ENCODE results near the gene MACROD2. TPM values are rescaled to one million over a fixed set of nuclear protein-coding genes. Genes with fewer than 3 reads are reported as not detected.
A peak's percentile ranks its signal among the peaks of the same experiment; 100 is the strongest.

MACROD2 gene
- total RNA-seq (10 to 100 TPM; 21.1 to 67.1 TPM), polyA plus RNA-seq (10 to 100 TPM; 13.0 to 20.4 TPM)
- long read RNA-seq, donor 1, partial matches to known transcripts: 0 of 1 reads
- long read RNA-seq, donor 1, other reads (novel, unspliced or antisense): 0 of 1 reads
- long read RNA-seq, donor 2: 0 reads
- long read RNA-seq, donor 3, full-length matches to known transcripts: 2 of 2 reads
- long read RNA-seq, donor 3, partial matches to known transcripts: 0 of 2 reads
- long read RNA-seq, donor 3, other reads (novel, unspliced or antisense): 0 of 2 reads
- long read RNA-seq, donor 4: 0 reads
- long read RNA-seq, donor 5, full-length matches to known transcripts: 3 of 3 reads
- long read RNA-seq, donor 5, partial matches to known transcripts: 0 of 3 reads
- long read RNA-seq, donor 5, other reads (novel, unspliced or antisense): 0 of 3 reads

DNA sequence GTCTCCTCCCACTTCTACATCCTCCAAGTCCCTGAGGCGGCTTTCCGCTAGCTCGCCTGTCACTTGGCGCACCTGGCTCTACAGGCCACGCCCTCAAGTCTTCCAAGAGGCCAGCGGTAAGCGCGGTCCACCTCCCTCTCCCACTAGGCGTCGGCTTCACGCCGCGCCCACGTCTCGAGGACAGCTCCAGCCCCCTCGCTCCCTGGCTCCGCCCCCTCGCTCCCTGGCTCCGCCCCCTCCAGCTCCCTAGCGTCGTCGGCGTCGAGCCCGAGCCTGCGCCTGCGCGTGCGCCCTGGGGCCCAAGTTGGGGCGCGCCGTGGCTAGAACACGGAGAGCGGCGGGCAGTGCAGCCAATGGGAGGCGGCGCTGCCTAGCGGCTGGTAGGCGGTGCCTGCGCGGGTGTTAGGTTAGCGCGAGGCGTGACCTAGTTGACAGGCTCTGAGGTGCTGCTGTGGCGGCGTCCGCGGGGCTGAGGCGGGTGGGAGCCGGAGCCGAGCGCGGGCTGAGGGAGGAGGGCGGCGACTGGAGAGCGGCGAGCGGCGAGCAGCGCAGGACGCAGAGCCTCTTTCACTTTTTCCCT is at the start of gene MACROD2:
TSS of gene MACROD2 (plus strand) at position 431 of the 580 bp plus-strand sequence.
- peak; percentile 98 for ATAC-seq (ENCODE audit: insufficient read depth, low FRiP score)
- DNase-seq: peak; percentile 78 to 88 (median 88)
- TF ChIP-seq, protein P1, sequence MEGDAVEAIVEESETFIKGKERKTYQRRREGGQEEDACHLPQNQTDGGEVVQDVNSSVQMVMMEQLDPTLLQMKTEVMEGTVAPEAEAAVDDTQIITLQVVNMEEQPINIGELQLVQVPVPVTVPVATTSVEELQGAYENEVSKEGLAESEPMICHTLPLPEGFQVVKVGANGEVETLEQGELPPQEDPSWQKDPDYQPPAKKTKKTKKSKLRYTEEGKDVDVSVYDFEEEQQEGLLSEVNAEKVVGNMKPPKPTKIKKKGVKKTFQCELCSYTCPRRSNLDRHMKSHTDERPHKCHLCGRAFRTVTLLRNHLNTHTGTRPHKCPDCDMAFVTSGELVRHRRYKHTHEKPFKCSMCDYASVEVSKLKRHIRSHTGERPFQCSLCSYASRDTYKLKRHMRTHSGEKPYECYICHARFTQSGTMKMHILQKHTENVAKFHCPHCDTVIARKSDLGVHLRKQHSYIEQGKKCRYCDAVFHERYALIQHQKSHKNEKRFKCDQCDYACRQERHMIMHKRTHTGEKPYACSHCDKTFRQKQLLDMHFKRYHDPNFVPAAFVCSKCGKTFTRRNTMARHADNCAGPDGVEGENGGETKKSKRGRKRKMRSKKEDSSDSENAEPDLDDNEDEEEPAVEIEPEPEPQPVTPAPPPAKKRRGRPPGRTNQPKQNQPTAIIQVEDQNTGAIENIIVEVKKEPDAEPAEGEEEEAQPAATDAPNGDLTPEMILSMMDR (IDR thresholded peaks at IDR 0.05; ENCODE audit: control extremely low read depth, extremely low read depth): no peak
- peaks cover 0 to 16% (median 2%) of the 10 kb centered on the region in 4 donors for H3K9me3 ChIP-seq (ENCODE audit: control insufficient read depth in 4 of 4, insufficient read depth in 3 of 4, low read length in 3 of 4)
- H3K27ac ChIP-seq (ENCODE audit: low read depth in 1 of 2, low read length in 1 of 2): peak within 1 kb of the TSS in 1 of 2 donors; percentile 55
- H3K4me3 ChIP-seq: peak within 1 kb of the TSS; percentile 89
- peaks cover 0 to 1% (median 0%) of the 10 kb centered on the region in 5 donors for H3K4me1 ChIP-seq (ENCODE audit: control insufficient read depth in 5 of 5, insufficient read depth in 5 of 5, low read length in 5 of 5)
- H3K36me3 ChIP-seq (ENCODE audit: control insufficient read depth in 4 of 4, insufficient read depth in 4 of 4, low read length in 4 of 4): no peaks in the 10 kb centered on the region
- no peak within 1 kb of the TSS for H3K9ac ChIP-seq (ENCODE audit: insufficient read depth in 1 of 2, low read length in 2 of 2)
- WGBS, 2 donors: 2 to 4% methylated on average over 61 of the region's 61 CpGs
- peaks cover 0 to 14% (median 8%) of the 10 kb centered on the region in 3 donors for H3K27me3 ChIP-seq (ENCODE audit: control insufficient read depth in 3 of 3, insufficient read depth in 3 of 3, low read length in 2 of 3)

DNA sequence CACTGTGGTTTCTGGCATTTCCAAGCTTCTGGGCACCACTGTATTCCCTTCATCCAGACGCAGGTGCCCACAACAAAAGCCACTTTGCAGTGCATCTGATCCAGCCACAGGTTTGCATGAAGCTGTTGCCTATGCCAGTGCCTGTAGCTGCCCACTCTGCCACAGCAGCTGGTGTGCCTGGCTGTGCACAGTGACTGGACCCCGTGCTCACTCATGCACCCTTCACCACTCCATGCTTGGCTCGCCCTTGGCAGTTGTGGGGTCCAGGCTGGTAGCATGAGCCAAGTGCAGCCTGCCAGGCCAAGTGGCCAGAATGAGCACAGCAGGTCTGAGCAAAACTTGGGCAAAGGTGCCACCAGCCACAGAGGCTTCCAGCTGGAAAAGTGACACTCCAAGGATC is 47.6 kb upstream of the MACROD2 start:
- ATAC-seq (ENCODE audit: insufficient read depth, low FRiP score): no peak
- 86 to 87% methylated on average over 3 of the region's 3 CpGs for WGBS, 2 donors
- no peak for DNase-seq
- H3K27ac ChIP-seq (ENCODE audit: low read depth in 1 of 2, low read length in 1 of 2): no peak overlapping the region
- H3K9me3 ChIP-seq (ENCODE audit: control insufficient read depth in 4 of 4, insufficient read depth in 3 of 4, low read length in 3 of 4): peaks cover 0 to 8% (median 0%) of the 10 kb centered on the region in 4 donors
- no peaks in the 10 kb centered on the region for H3K36me3 ChIP-seq (ENCODE audit: control insufficient read depth in 4 of 4, insufficient read depth in 4 of 4, low read length in 4 of 4)
- no peak overlapping the region for H3K9ac ChIP-seq (ENCODE audit: insufficient read depth in 1 of 2, low read length in 2 of 2)
- no peaks in the 10 kb centered on the region for H3K27me3 ChIP-seq (ENCODE audit: control insufficient read depth in 3 of 3, insufficient read depth in 3 of 3, low read length in 2 of 3)
- no peaks in the 10 kb centered on the region for H3K4me1 ChIP-seq (ENCODE audit: control insufficient read depth in 5 of 5, insufficient read depth in 5 of 5, low read length in 5 of 5)
- no peak overlapping the region for H3K4me3 ChIP-seq
- TF ChIP-seq, protein P1 (IDR thresholded peaks at IDR 0.05; ENCODE audit: control extremely low read depth, extremely low read depth): no peak

DNA sequence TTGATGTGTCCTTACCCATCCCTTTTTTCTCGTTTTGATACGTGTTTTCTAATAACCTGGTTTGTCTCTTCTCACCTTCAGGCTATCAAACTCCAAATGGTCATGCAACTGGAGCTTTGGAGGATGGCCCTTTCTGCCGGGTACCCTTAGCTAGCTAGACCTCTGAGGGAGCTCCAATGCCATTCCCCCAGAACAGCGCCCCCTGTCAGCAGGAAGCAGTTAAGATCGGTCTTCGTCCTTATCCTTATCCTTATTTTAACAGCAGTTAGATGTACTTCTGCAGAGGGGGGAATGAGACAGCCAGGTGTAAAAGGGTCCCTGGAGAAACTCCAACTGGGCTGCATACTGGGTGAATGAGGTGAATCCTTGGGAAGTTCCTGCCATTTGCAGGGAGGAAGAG is 42.1 kb upstream of the MACROD2 start:
- WGBS, 2 donors: 64 to 70% methylated on average over 6 of the region's 6 CpGs
- H3K4me3 ChIP-seq: no peak overlapping the region

More for the DNA sequence above, 42.1 kb upstream of the MACROD2 start:
- no peak overlapping the region for H3K9ac ChIP-seq (ENCODE audit: insufficient read depth in 1 of 2, low read length in 2 of 2)
- ATAC-seq (ENCODE audit: insufficient read depth, low FRiP score): no peak
- no peak for DNase-seq
- H3K36me3 ChIP-seq (ENCODE audit: control insufficient read depth in 4 of 4, insufficient read depth in 4 of 4, low read length in 4 of 4): no peaks in the 10 kb centered on the region
- no peak overlapping the region for H3K27ac ChIP-seq (ENCODE audit: low read depth in 1 of 2, low read length in 1 of 2)
- H3K4me1 ChIP-seq (ENCODE audit: control insufficient read depth in 5 of 5, insufficient read depth in 5 of 5, low read length in 5 of 5): no peaks in the 10 kb centered on the region
- peaks cover 0 to 9% (median 0%) of the 10 kb centered on the region in 4 donors for H3K9me3 ChIP-seq (ENCODE audit: control insufficient read depth in 4 of 4, insufficient read depth in 3 of 4, low read length in 3 of 4)
- H3K27me3 ChIP-seq (ENCODE audit: control insufficient read depth in 3 of 3, insufficient read depth in 3 of 3, low read length in 2 of 3): no peaks in the 10 kb centered on the region
- TF ChIP-seq, protein P1 (IDR thresholded peaks at IDR 0.05; ENCODE audit: control extremely low read depth, extremely low read depth): no peak

Data from lung (tissue), 16 donors.